GM21367 (cell line): Measurements from ENCODE around the gene PPP2R5C.
A peak's percentile ranks its signal among the peaks of the same experiment; 100 is the strongest.

ENCODE experiments used
- ATAC-seq: cut with Tn5 transposase; IDR thresholded peaks from one replicate; pipeline ENCODE4 v1.9.1; 2021; ENCODE audit not compliant: unreplicated experiment

Gene PPP2R5C

DNA sequence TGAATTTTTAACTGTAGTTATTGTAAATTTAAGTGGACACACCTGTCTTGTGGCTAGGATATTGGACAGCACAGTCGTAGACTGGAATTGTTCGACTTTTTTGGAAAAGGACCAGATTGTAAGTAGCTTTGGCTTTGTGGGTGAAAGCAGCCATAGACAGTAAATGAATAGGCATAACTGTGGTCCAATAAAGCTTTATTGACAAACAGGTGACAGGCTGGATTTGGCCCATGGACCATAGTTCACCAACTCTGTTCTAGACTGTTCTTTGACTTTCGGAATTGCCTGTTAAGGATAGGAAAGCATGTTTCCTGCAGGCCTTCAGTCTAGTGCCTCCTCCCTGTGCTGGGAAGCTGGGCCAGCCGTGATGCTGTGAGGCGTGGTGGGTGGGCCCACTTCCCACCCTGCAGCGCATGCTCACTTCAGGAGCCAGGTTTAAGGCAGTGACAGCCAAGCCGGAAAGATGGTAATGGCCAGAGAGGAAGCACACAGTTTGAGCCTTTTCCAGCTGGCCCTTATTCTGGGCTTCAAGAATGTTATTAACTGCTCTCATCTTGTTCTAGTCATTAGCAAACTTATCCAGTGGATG lies 51.8 kb downstream of the PPP2R5C start:
- no peak for ATAC-seq

DNA sequence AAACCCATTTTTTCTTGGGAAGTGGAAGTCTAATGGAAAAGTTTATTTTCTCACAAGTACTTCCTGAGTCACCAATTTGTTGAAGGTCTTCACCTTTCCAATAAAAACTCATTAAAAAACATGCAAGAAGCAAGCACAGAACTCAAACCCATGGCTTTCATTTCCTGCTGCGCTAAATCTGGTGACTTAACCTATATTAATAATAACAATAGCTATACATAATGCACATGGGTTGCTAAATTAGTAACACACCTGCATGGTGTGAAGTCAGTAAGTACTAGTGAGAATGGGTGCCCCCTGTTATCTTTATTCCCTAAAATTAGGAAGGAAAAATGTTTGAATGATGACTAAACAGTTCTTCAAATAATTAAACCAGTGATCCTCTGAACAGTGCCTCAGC lies 52.3 kb downstream of the PPP2R5C start:
- ATAC-seq, result no peak

DNA sequence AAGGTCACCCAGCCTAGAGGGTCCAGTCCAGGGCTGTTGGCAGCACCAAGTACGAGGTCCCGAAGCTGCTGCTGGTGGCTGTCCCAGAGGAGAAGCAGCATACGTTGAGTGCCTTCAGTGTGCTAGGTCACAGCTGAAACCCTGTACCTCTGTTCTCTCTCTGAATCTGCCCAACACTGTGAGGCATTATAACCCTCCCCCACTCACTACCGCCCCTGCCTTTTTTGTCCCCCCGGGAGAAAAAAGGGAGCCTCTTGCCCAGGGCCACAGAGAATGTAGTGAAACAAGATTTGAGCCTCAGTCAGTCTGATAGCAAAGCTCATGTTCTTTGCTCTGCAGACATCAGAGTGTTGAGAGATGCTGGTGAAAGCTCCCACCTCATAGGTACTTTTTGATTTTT lies 53.4 kb downstream of the PPP2R5C start:
- ATAC-seq, result no peak

DNA sequence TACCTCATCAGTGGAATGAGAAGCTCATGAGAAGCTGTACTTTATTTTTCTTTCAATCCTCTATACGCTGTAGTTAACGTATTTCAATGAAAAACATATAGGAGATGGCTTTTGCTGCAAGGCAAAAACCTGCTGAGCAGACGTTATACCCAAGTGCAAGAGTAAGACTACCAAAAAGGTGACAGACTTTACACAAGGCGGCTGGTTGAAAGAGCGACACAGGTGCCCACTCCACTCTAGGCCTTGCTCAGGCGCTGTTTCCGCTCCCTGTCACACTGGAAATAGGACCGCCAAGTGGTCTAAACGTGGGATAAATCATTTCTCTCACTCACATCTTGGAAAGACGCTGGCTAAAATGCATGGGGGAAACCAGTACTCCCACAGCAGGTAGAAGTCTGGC lies 54.5 kb downstream of the PPP2R5C start:
- no peak for ATAC-seq

- ATAC-seq, result no peak
Observed at GRCh38 chr14:101817501-101818001, 56.0 kb downstream of the PPP2R5C start.

- ATAC-seq, result no peak
Observed at GRCh38 chr14:101819251-101819990, 57.9 kb downstream of the PPP2R5C start.

DNA sequence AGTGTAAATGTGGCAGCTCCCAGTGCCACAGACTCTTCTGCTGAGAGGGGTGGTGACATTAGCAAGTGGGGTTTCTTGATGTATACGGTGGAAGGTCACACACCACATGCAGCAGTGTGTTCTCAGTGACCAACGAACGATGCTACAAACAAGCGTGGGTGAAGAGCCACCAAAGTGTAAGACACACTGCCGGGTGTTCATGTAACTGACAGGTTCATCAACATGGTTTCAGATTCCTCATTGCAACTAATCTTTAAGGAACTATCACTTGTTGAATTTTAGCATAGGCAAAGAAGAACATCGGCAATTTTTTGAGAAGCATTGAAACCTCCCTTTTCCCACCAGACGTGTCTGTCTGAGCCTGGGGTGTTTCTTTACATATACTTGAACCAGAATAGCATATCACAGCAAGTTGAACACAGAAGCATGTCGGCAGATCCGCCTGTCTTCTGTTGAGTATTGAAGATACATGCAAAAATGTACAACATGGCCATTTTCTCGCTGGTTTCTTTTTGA lies 58.8 kb downstream of the PPP2R5C start:
- ATAC-seq, result no peak

GRCh38 chr14:101821528-101821927 lies 60.0 kb downstream of the PPP2R5C start:
- no peak for ATAC-seq

DNA sequence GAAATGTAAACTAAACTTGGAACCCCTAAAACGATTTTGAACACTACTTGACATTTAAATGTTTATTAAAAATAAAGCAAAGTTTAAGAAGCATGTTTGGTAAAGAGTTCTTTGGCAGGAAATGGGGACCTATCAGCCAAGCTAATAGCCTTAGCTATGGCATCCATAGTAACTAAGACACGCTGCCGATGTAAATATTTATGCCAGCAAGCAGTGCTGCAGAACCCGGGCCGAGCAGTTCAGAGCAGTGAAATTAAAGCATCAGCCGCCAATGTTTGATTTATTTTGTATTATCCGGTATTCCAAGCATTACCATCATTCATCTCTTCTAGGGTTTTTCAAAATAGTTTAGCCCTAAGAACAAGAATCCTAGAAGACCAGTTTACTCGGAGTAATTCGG lies 61.6 kb downstream of the PPP2R5C start:
- no peak for ATAC-seq

- ATAC-seq, result peak; percentile 43
Observed at GRCh38 chr14:101823511-101824120, 62.1 kb downstream of the PPP2R5C start.

DNA sequence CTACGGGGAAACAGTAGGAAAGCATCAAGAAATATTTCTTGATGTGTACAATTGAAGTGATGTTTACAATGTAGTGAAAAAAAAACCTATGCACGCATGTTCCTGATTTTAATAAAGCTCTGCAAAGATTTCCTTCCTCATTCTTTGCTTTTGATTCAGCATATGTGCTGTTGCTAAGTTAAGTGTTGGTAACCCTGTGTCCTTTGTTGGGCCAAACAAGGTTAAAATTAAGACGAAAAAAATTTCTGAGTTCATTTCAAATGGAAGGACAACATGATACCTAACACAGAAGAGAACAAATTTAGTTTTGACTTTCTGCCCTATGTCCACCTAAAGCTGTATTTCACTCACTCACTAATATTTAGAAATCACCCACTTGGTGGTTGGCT lies 62.8 kb downstream of the PPP2R5C start:
- no peak for ATAC-seq

DNA sequence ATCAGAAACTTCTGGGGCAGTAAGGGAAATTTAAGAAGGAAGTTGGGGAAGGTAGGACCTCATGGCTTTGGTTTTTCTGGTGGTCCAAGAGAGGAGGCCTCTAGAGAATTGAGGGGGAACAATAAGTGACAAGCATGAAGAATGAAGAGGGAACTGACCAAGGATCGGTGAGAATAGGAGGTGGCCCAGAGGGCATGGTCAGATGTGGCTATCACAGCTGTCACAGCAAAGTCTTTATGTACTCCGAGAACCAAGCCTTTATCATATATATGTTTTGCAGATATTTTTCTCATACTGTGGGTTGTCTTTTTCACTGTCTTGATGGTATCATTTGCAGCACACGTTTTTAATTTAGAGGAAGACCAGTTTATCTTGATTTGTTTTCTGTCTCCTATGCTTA lies 64.3 kb downstream of the PPP2R5C start:
- ATAC-seq, result no peak

GRCh38 chr14:101826351-101826750 lies 64.8 kb downstream of the PPP2R5C start:
- ATAC-seq, result no peak

- no peak for ATAC-seq
Observed at GRCh38 chr14:101827286-101827685, 65.8 kb downstream of the PPP2R5C start.

DNA sequence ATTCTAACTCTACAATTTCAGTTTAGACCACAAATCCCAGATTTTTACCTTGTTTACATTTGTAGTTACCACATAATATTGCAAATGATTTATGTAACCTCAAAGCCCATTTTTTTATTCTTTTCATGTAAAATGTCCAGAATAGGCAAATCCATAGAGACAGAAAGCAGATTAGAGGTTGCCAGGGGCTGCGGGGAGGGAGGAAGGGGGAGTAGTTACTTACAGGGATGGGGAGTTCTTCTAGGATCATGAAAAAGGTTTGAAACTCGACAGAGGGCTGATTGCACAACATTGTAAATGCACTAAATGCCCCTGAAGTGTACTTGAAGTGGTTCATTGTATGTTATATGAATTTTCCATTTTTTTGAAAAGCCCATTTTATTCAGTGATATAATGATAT lies 66.5 kb downstream of the PPP2R5C start:
- ATAC-seq, result no peak

DNA sequence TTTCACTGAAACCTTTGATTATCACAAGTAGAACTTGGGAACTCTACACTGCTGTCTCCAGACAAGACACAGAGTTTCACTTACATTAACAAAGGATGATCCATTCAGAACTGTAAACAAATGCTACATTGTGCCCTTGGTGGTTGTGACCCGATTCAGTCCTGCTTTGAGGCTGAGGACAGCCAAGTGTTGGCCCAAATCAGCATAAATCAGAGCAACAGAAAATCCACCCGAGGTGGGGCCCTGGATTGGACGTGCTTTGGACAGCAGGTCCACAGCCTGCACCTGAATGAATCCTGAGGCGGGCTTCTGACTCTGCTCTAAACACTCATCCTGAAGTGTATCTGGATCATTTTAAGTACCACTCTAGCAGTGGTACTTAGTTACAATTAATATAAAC lies 68.8 kb downstream of the PPP2R5C start:
- no peak for ATAC-seq

DNA sequence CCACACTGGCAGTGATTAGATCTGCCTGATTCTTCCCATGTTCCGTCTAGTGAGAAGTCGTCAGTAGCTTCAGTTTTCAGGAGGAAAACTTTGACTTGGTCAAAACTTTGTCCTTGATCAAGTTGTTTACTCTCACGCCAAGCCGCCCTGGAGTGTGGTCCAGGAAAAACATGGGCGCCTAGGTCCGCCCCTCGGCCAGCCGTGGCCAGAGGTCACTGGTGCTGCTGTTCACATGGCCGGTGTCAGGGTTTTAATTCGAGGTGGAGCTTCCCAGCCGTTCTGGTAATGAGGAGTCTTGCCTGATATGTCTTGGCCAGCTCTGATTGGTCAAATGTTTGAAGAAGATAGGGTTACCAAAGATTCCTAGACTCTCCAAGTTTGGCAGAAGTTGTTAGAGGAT lies 71.5 kb downstream of the PPP2R5C start:
- no peak for ATAC-seq

GRCh38 chr14:101834397-101834796 lies 72.9 kb downstream of the PPP2R5C start:
- no peak for ATAC-seq

DNA sequence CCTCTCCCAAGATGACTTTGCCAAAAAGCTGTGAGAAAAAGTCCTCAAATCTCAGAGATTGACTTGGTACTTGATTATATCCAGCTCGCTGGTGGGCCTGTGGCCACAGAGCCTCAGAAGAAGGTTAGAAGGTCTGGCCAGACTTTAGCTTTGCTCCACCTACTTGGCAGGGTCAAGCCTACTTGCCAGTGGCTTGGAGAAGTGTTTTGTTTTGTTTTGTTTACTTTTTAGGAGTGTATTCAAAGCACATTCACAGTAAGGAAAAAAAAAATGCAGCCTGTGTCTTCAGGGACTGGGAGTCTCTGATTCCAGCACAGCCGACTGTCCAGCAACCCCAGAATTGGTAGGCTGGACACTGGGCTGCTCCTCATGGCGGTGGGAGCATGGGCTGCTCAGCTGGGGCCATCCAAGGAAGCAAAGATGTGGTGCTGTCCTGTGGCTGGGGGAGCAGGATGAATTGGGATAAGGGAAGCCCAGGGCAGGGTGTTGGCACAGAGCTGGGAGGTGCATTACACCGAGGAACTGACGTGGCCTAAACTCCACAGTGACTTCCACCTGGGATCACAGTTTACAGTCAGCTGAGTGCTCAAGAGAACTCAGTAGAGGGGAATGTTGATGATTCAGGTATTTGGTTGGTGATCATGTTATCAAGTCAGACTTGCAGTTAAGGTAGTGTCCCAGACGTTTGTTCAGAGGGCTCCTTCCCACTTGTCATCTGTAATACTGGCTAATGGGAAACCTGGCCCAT lies 73.5 kb downstream of the PPP2R5C start:
- ATAC-seq, result no peak

GRCh38 chr14:101835566-101835965 lies 74.1 kb downstream of the PPP2R5C start:
- no peak for ATAC-seq

GRCh38 chr14:101836135-101836534 lies 74.6 kb downstream of the PPP2R5C start:
- ATAC-seq, result no peak
